DOHH2 (cell line): ENCODE results near the gene NOXO1.

Experiments
- H3F3A ChIP-seq: fragments of 200-600 bp; sonication (generic), shearing (Covaris generic); 2 replicates; pipeline ENCODE4 v1.6.0; 2016; ENCODE audit warnings: antibody characterized with exemption, mild to moderate bottlenecking; ENCODE audit not compliant: control insufficient read depth, insufficient read depth
- H3K27ac ChIP-seq: fragments of 200-600 bp; sonication (generic); 2 replicates; pipeline ENCODE4 v1.5.1; 2014; ENCODE audit warnings: low read depth, mild to moderate bottlenecking, low read length, moderate library complexity
- H3K27me3 ChIP-seq: fragments of 200-600 bp; sonication (generic); 2 replicates; pipeline ENCODE4 v1.6.1; 2014; ENCODE audit warnings: mild to moderate bottlenecking, low read length, mixed read lengths; ENCODE audit not compliant: control insufficient read depth
- H3K36me3 ChIP-seq: fragments of 200-600 bp; sonication (generic); 2 replicates; pipeline ENCODE4 v1.6.1; 2014; ENCODE audit warnings: mild to moderate bottlenecking, low read length, moderate library complexity, mixed read lengths; ENCODE audit not compliant: control insufficient read depth
- H3K4me1 ChIP-seq: fragments of 200-600 bp; sonication (generic); 2 replicates; pipeline ENCODE4 v1.6.1; 2014; ENCODE audit warnings: mild to moderate bottlenecking, low read length, mixed read lengths; ENCODE audit not compliant: control insufficient read depth
- H3K4me2 ChIP-seq: fragments of 200-600 bp; sonication (generic); 2 replicates; pipeline ENCODE4 v1.6.0; 2014; ENCODE audit warnings: mild to moderate bottlenecking, low read length, moderate library complexity
- H3K4me3 ChIP-seq: fragments of 200-600 bp; sonication (generic); 2 replicates; pipeline ENCODE4 v1.5.1; 2014; ENCODE audit warnings: mild to moderate bottlenecking, low read length, mixed read lengths
- H3K79me2 ChIP-seq: fragments of 200-600 bp; sonication (generic); 2 replicates; pipeline ENCODE4 v1.6.1; 2014; ENCODE audit warnings: mild to moderate bottlenecking, low read length, mixed read lengths; ENCODE audit not compliant: control insufficient read depth
- H3K9me2 ChIP-seq: fragments of 200-600 bp; sonication (generic); replicated peaks from 2 replicates; pipeline ENCODE4 v1.6.1; 2014; ENCODE audit warnings: mild to moderate bottlenecking, low read length, mixed read lengths; ENCODE audit not compliant: control insufficient read depth
- H3K9me3 ChIP-seq: fragments of 200-600 bp; sonication (generic); 2 replicates; pipeline ENCODE4 v1.6.1; 2014; ENCODE audit warnings: antibody characterized with exemption, low read length, mixed read lengths; ENCODE audit not compliant: control insufficient read depth, insufficient read depth
- H4K20me1 ChIP-seq: fragments of 200-600 bp; sonication (generic); 2 replicates; pipeline ENCODE4 v1.6.0; 2014; ENCODE audit warnings: low read depth, mild to moderate bottlenecking, antibody characterized with exemption, low read length, moderate library complexity; ENCODE audit not compliant: control insufficient read depth, insufficient read depth
- EZH2phosphoT487 ChIP-seq: fragments of 200-600 bp; sonication (generic); IDR thresholded peaks from 2 replicates; pipeline ENCODE4 v1.6.1; 2017; ENCODE audit warnings: borderline replicate concordance, mild to moderate bottlenecking, antibody characterized with exemption, low read length, moderate library complexity, mixed read lengths
- TF ChIP-seq, protein P1 (sequence below): fragments of 200-600 bp; sonication (generic); IDR thresholded peaks from one replicate; pipeline ENCODE4 v1.5.1; 2014; ENCODE audit warnings: antibody characterized with exemption, mild to moderate bottlenecking, low read depth, low read length; ENCODE audit not compliant: poor library complexity, severe bottlenecking

The NOXO1 gene

DNA sequence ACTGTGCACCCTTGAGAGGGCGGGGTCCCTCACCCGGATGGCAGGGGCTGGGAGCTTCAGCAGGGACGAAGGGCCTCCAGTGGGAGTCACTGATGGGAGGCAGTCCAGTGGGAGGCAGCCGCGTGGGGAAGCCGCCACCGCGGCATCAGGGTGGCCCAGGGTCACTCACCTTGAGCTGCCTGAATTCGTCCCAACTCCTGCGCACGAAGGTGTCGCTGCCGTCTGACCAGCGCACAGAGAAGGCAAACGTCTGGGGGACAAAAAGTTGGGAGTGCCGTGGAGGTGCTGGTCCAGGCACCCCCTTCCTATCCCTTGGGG is 540 bp downstream of the NOXO1 start:
- Histone ChIP-seq H3K36me3 (peaks cover 46% of the 10 kb centered on the region), H3K9me2 (no peaks in the 10 kb centered on the region), H3F3A (peaks cover 8% of the 10 kb centered on the region), H4K20me1 (no peaks in the 10 kb centered on the region), H3K4me1 (peaks cover 25% of the 10 kb centered on the region), H3K27me3 (peaks cover 37% of the 10 kb centered on the region), H3K4me2 (no peak overlapping the region), H3K27ac (no peak overlapping the region), H3K9me3 (no peaks in the 10 kb centered on the region), H3K79me2 (peaks cover 16% of the 10 kb centered on the region), H3K4me3 (no peak overlapping the region)
- TF ChIP-seq EZH2phosphoT487, result no peak
- TF ChIP-seq, protein P1, sequence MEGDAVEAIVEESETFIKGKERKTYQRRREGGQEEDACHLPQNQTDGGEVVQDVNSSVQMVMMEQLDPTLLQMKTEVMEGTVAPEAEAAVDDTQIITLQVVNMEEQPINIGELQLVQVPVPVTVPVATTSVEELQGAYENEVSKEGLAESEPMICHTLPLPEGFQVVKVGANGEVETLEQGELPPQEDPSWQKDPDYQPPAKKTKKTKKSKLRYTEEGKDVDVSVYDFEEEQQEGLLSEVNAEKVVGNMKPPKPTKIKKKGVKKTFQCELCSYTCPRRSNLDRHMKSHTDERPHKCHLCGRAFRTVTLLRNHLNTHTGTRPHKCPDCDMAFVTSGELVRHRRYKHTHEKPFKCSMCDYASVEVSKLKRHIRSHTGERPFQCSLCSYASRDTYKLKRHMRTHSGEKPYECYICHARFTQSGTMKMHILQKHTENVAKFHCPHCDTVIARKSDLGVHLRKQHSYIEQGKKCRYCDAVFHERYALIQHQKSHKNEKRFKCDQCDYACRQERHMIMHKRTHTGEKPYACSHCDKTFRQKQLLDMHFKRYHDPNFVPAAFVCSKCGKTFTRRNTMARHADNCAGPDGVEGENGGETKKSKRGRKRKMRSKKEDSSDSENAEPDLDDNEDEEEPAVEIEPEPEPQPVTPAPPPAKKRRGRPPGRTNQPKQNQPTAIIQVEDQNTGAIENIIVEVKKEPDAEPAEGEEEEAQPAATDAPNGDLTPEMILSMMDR, result no peak

DNA sequence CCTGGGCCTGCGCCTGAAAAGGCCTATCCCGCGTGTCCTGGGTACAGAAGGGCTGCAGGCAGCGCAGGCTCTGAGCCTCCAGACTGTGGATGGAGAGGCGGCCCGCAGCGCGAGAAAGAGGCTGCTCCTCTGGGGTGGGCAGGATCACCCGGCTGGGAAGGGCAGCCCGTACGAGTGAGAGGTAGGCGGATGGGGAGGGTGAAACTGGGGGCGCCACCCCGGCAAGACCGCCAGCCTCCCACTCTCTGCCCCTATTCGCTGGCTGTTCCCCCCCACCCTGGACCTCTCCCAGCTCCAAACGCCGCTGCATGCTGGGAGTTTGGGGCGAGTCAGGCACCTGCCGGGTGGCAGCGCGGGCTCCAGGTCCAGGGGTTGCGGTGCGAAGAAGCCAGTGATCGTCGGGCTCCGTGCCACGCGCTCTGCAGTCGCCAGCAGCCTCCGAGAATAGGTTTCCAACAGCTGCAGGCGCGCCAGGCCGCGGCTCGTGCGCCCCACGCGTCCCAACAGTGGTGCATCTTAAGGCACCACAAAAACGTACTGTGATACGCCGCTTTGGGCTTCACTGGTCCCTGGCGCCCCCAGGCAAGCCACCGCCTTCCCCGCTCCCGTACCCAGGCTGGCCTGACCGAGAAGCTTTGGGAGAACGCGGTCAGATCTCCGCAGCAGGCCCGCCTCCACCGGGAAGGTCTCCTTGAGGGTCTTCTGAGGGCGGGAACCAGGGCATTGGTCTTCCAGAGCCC is 1.1 kb downstream of the NOXO1 start:
- Histone ChIP-seq H3K27me3 (peaks cover 37% of the 10 kb centered on the region), H3F3A (peaks cover 8% of the 10 kb centered on the region), H3K4me2 (no peak overlapping the region), H3K9me2 (no peaks in the 10 kb centered on the region), H3K4me3 (no peak overlapping the region), H3K4me1 (peaks cover 21% of the 10 kb centered on the region), H3K27ac (no peak overlapping the region), H3K36me3 (peaks cover 46% of the 10 kb centered on the region), H4K20me1 (no peaks in the 10 kb centered on the region), H3K79me2 (peaks cover 10% of the 10 kb centered on the region), H3K9me3 (no peaks in the 10 kb centered on the region)
- TF ChIP-seq, protein P1, result no peak
- TF ChIP-seq EZH2phosphoT487, result no peak

DNA sequence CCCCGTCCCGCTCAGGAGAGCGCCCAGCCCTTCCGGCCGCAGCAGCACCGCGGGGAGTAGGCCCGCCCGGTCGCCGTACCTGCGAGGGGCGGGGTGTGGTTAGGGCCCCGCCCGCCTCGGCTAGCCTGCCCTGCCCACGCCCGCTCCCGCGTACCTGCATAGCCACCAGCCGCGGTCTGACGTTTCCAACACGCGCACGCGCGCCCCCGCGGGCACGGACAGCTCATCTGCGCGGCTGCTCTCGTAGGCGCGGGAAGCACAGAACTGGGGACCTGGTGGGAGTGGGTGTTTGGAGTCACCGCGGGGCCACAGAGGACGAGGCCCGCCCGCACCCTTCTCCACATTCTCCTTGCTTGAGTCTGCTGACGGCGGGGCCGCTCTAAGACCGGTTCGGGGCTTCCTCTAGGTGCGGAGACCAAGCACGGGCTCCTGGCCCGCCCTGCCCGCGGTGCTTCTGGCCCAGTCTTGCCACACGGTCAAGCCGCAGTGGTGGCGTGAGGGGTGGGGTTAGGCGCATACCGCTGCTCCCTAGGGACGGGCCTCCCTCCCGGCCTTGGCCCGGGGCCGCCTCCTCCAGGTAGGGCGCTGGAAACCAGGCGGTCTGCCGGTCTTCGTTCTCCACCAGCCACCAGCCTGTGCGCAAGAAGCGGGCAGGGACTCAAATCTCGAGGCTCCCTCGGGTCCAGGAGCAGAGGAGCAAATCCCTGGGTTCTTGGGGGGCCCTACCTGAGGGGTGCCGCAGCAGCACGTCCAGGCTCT is 1.8 kb downstream of the NOXO1 start:
- Histone ChIP-seq H3K79me2 (peaks cover 5% of the 10 kb centered on the region), H3K27me3 (peaks cover 37% of the 10 kb centered on the region)

More for the DNA sequence above, 1.8 kb downstream of the NOXO1 start:
- no peaks in the 10 kb centered on the region for H3K9me3 ChIP-seq
- H3K4me3 ChIP-seq, result no peak overlapping the region
- peaks cover 8% of the 10 kb centered on the region for H3F3A ChIP-seq
- peaks cover 49% of the 10 kb centered on the region for H3K36me3 ChIP-seq
- no peaks in the 10 kb centered on the region for H3K9me2 ChIP-seq
- no peak for TF ChIP-seq EZH2phosphoT487
- TF ChIP-seq, protein P1, result no peak
- no peaks in the 10 kb centered on the region for H4K20me1 ChIP-seq
- H3K27ac ChIP-seq, result no peak overlapping the region
- no peak overlapping the region for H3K4me2 ChIP-seq
- peaks cover 14% of the 10 kb centered on the region for H3K4me1 ChIP-seq
